ENCODE measurements around the gene ARHGAP40.
"Not testable (repeated sequence)": the region's sequence is repeated elsewhere in the genome, so short reads cannot be mapped to it uniquely, and the experiment has no call there.

Gene ARHGAP40

DNA sequence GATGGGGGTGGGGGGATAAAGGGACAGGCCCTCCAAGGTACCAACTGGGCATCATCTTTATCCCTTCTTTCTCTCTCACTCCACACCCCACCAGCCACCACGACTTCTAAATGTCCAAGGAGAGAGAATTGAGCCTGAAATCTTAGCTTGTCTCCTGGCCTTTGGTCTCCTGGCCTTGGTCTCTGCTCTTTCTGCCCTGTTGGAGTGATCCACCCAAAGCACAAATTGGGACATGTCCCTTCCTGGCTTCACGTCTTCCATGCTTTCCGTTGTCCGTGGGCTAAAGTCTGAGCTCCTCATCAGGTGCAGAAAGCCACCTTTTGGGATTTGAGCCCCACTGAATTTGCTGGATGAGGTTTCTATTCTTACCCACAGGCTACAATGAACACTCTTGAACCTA, 12.3 kb upstream of the ARHGAP40 start:
- DNase-seq = no peak

- no peak for DNase-seq
Measured at GRCh38 chr20:38589967-38590675, 11.5 kb upstream of the ARHGAP40 start.

- DNase-seq = no peak
Measured at GRCh38 chr20:38590676-38591473, 10.7 kb upstream of the ARHGAP40 start.

GRCh38 chr20:38591474-38592410, 9.9 kb upstream of the ARHGAP40 start:
- DNase-seq = no peak

- DNase-seq = not testable (repeated sequence)
Measured at GRCh38 chr20:38592411-38592790, 9.2 kb upstream of the ARHGAP40 start.

GRCh38 chr20:38594281-38594680, 7.3 kb upstream of the ARHGAP40 start:
- DNase-seq = not testable (repeated sequence)

- not testable (repeated sequence) for DNase-seq
Measured at GRCh38 chr20:38595886-38596285, 5.7 kb upstream of the ARHGAP40 start.

- no peak for DNase-seq
Measured at GRCh38 chr20:38599410-38599882, 2.2 kb upstream of the ARHGAP40 start.

GRCh38 chr20:38600057-38600456, 1.6 kb upstream of the ARHGAP40 start:
- DNase-seq = no peak

DNA sequence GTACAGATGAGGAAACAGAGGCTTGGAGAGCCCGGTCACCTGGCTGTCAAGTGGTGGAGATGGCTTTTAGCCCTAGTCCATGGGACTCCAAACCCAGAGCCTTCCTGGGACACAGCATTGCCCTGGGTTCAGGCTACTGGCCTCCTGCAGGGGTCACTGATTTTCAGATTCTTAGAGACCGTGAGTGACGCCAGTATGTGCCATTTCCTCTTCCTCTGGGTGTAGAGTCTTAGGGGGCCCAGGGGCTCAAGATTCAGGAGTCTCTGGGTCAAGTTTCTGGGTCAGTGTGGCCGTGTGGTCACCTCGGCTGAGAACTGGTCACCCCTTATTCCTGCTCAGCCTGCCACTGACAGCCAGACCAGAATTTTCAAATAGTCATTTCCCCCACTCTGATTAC, 574 bp downstream of the ARHGAP40 start:
- no peak for DNase-seq

DNA sequence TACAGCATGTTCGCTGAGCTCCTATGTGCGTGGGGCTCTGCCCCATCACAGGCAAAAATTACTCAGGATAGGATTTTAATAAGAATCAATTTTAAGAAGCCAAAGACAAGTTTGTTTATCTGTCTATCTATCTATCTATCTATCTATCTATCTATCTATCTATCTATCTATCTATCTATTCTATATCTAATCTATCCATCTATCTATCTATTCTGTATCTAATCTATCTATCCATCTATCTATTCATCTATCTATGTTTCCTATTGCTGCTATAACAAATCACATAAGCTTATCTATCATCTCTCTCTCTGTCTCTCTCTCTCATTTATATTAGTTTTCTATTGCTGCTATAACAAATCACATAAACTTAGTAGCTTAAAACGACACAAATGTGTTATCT, 1.7 kb downstream of the ARHGAP40 start:
- no peak for DNase-seq

DNA sequence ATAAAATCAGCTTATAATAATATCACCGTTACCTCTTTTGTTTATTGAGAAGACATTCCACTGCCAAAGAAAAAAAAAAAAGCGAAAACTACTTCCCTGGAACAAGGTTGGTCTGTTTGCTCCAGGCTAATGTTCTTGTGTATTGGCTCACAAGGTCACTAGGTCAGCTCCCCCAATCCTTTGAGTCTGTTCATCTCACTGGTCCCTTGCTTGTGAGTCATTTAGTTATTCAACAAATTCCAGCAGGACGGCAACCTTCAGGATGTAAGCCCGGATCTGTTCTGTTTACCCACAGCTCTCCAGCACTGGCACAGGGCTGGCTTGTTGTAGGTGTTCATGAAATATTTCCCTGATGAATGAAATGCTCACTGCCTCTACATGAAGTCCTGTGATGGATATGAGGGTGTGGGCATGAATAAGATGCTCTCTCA, 3.3 kb downstream of the ARHGAP40 start:
- no peak for DNase-seq

GRCh38 chr20:38607351-38607750, 5.7 kb downstream of the ARHGAP40 start:
- DNase-seq = no peak

DNA sequence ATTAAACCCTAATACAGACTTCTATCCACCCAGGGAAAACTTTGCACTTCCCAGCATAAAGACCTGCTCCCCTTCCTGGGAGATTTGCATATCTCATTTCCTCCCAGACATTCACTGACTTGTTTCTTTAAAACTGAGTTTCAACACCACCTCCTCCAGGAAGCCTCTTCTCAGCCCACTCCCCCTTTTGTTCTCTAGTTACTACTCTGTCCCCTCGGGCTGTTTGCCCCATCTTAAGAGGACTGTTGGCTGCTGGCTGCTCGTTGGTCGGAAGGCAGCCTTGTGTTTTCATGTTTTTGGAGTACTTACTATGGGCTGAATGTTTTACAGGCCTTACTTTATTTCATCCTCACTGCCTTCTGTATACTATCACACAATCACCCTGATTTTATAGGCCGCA, 6.6 kb downstream of the ARHGAP40 start:
- no peak for DNase-seq

DNA sequence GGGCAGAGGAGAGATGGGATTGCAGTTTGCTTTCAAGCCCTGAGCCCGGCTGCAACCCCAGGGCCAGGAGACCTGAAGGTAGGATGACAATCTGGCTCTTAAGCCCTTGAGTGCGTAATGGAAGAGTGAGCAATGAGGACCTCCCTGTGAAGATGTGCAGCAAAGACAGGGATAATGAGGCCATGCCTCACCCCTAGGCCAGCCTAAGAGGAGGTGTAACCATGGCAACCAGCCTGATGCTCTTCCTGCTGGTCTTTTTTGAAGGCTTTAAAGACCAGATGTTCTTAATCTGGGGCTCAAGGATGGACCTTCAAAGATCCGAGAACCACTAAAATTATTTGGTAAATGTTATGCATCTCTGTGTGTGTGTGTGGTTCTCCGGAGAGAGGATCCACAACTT, 8.2 kb downstream of the ARHGAP40 start:
- no peak for DNase-seq

DNA sequence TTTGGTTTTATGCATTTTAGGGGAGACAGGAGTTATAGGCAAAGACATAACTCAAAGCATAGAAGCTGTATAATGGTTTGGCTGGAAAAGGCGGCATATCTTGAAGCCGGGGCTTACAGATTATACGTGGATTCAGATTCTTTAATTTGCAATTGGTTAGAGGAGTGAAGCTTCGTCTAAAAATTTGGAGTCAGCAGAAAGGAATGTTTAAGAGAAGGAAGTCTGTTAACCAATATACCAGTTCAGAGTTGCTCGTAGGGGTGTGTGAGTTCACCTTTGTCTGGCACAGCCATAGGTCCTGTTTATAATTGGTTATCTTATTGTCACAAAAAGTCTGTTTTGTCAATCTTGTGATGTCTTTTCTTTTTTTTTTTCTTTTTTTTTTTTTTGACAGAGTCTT, 8.9 kb downstream of the ARHGAP40 start:
- DNase-seq = no peak

DNA sequence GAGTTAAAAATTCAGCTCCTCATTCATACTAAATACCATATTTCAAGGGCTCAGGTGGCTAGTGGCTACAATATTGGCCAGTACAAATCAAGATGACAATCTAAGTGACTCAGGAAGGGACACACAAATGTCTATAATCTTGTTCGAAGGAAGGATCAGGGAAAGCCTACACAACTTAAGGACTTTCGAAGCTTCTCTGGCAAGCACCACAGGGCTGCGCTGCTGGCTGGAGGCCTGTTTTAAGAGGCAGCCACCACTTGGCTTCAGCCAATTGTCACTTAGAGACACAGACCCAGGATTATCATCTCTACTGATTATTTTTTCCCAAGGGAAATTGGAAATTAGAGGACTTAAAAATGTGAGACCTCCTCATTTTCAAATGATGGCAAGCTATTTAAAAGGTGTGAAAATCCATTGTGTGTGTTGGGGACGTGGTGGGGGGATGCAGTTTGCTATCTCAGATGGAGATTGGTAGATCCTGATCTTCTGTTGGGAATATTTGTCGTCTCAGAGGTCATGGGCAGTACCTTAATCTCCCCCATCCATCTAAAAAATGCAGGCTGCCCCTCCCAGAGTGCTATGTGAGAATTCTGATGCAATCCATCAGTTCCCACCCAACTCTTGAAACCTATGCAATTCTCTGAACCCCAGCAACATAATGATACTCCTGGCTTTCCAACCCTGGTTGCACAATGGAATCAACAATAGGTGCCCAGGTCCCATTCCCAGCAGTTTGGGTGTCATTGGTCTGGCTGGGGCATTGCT, 11.3 kb downstream of the ARHGAP40 start:
- DNase-seq = no peak

DNA sequence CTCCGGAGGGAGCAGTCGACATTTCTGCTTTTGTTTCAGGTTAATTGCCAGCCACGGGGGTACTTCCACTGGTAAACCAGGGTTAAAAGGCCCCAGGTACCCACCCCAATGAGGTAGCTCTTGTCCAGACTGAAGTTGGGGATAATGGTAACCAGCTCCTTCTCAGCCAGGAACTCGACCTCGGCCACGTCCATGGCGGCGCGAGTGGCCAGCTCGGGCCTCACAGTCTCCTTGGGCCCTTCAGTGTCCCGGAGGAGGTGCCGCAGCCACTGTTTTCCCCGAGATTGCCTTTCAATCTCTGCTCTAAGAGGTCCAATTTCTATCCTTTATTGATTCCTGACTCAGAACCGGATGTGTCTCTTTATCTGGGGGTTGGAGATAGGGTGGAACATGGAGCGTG, 13.7 kb downstream of the ARHGAP40 start:
- DNase-seq = no peak

GRCh38 chr20:38616457-38616856, 14.8 kb downstream of the ARHGAP40 start:
- no peak for DNase-seq

- no peak for DNase-seq
Measured at GRCh38 chr20:38617011-38617829, 15.6 kb downstream of the ARHGAP40 start.

- no peak for DNase-seq
Measured at GRCh38 chr20:38617830-38618196, 16.2 kb downstream of the ARHGAP40 start.

GRCh38 chr20:38620441-38620840, 18.8 kb downstream of the ARHGAP40 start:
- no peak for DNase-seq

Data from NCI-H1930 (cell line).